Endodermal cell (in vitro differentiated cells): ENCODE measurements around the gene IRX6. TPM values are rescaled to one million over a fixed set of nuclear protein-coding genes. Genes with fewer than 3 reads are reported as not detected.
A peak's percentile ranks its signal among the peaks of the same experiment; 100 is the strongest.

ENCODE experiments used
- DNase-seq: peaks from one replicate; pipeline ENCODE4 v3.0.0-alpha.2; 2017
- H3K27ac ChIP-seq: 2 replicates; pipeline ENCODE4 v1.5.1; 2013; ENCODE audit warnings: mild to moderate bottlenecking, low read depth, low read length, moderate library complexity
- H3K27me3 ChIP-seq: 2 replicates; pipeline ENCODE4 v1.6.1; 2013; ENCODE audit warnings: mild to moderate bottlenecking, low read length, moderate library complexity; ENCODE audit not compliant: insufficient read depth, control insufficient read depth, poor library complexity, severe bottlenecking
- H3K36me3 ChIP-seq: 2 replicates; pipeline ENCODE4 v1.7.0; 2013; ENCODE audit warnings: mild to moderate bottlenecking, low read length, moderate library complexity; ENCODE audit not compliant: control insufficient read depth, insufficient read depth
- H3K4me1 ChIP-seq: one replicate; pipeline ENCODE4 v1.7.0; 2013; ENCODE audit warnings: low read length; ENCODE audit not compliant: control insufficient read depth, insufficient read depth
- H3K4me3 ChIP-seq: 2 replicates; pipeline ENCODE4 v1.5.1; 2013; ENCODE audit warnings: mild to moderate bottlenecking, low read length, moderate library complexity
- H3K9ac ChIP-seq: 2 replicates; pipeline ENCODE4 v1.6.1; 2013; ENCODE audit warnings: mild to moderate bottlenecking, low read length, moderate library complexity; ENCODE audit not compliant: poor library complexity, severe bottlenecking; ENCODE audit errors: extremely low read depth
- H3K9me3 ChIP-seq: 2 replicates; pipeline ENCODE4 v1.6.1; 2013; ENCODE audit warnings: mild to moderate bottlenecking, low read length, moderate library complexity; ENCODE audit not compliant: control insufficient read depth
- H3K27ac Mint-ChIP-seq: 2 replicates; pipeline ENCODE4 v1.8.0; 2020; ENCODE audit warnings: mixed read lengths
- H3K27me3 Mint-ChIP-seq: 2 replicates; pipeline ENCODE4 v1.8.0; 2021; ENCODE audit warnings: mild to moderate bottlenecking, mixed read lengths; ENCODE audit not compliant: insufficient read depth
- H3K36me3 Mint-ChIP-seq: 2 replicates; pipeline ENCODE4 v1.8.0; 2020; ENCODE audit warnings: low read depth, mixed read lengths
- H3K4me1 Mint-ChIP-seq: 2 replicates; pipeline ENCODE4 v1.8.0; 2020; ENCODE audit warnings: mixed read lengths
- H3K4me3 Mint-ChIP-seq: 2 replicates; pipeline ENCODE4 v1.8.0; 2020; ENCODE audit warnings: mild to moderate bottlenecking, moderate library complexity, mixed read lengths
- H3K9me3 Mint-ChIP-seq: 2 replicates; pipeline ENCODE4 v1.8.0; 2020; ENCODE audit warnings: mild to moderate bottlenecking, mixed read lengths
- WGBS, 2 experiments: methylation state at CpG; one replicate each; pipeline versions ENCODE4 v1.1.5 to v1.1.7; 2013; ENCODE audit warnings: missing lambda C conversion rate in 2 of 2, mixed read lengths in 1 of 2; ENCODE audit not compliant: insufficient coverage in 1 of 2, insufficient read length in 1 of 2; 5-methylcytosine and 5-hydroxymethylcytosine counted together
- total RNA-seq, 2 donors: library from RNA; stranded (reverse); fragmentation: NEBNext Ultra II Directional in 1 of 2; extraction: Animal tissue kit (Norgen Biotek cat#: 25700) in 1 of 2; gene quantifications; 2 replicates in 1 of 2; 3 replicates in 1 of 2; pipeline ENCODE4 v1.2.1, GENCODE V29; 2021
- TF ChIP-seq, protein P1 (sequence below): fragments of 200-600 bp; sonication (generic); conservative IDR thresholded peaks from 2 replicates; pipeline ENCODE4 v1.5.0; 2021; ENCODE audit warnings: antibody characterized with exemption, mild to moderate bottlenecking

IRX6 gene
- total RNA-seq, 2 donors from 2014 or later: 0.55 to 1.1 TPM

DNA sequence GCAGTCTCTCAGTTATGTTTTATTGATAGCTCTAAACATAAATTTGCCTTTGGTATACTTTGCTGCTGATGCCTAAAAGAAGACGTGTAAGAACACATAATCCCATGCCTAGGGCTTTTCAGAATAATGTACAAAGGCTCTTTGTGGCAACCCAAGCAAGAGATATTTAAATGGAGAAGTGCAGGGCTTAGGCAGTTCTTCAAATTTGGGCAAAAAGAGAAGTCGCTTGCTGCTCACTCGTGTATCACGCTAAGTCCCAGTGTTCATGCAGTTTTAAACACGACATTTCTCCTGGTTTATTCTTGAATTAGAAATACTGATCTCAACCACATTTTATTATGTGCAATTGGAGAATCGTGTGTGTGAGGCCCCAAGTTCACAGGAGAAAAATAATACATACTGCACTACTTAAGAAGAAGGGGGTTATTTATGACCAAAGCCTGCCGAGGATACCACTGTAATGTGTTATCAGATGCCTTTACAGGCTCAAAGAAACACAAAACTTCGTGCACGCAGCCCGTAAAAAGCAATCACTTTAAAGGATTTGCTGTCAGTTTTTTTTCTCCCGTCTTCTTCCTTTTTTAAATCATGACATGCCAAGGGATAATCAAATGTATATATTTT lies 22.5 kb upstream of the IRX6 start:
- H3K36me3 Mint-ChIP-seq: no peaks in the 10 kb centered on the region
- Histone ChIP-seq H3K36me3 (no peaks in the 10 kb centered on the region), H3K27me3 (peaks cover 4% of the 10 kb centered on the region), H3K4me3 (no peak overlapping the region), H3K9ac (no peak overlapping the region), H3K9me3 (peaks cover 4% of the 10 kb centered on the region), H3K27ac (no peak overlapping the region), H3K4me1 (no peaks in the 10 kb centered on the region)
- H3K27me3 Mint-ChIP-seq: peaks cover 10% of the 10 kb centered on the region
- TF ChIP-seq, protein P1, sequence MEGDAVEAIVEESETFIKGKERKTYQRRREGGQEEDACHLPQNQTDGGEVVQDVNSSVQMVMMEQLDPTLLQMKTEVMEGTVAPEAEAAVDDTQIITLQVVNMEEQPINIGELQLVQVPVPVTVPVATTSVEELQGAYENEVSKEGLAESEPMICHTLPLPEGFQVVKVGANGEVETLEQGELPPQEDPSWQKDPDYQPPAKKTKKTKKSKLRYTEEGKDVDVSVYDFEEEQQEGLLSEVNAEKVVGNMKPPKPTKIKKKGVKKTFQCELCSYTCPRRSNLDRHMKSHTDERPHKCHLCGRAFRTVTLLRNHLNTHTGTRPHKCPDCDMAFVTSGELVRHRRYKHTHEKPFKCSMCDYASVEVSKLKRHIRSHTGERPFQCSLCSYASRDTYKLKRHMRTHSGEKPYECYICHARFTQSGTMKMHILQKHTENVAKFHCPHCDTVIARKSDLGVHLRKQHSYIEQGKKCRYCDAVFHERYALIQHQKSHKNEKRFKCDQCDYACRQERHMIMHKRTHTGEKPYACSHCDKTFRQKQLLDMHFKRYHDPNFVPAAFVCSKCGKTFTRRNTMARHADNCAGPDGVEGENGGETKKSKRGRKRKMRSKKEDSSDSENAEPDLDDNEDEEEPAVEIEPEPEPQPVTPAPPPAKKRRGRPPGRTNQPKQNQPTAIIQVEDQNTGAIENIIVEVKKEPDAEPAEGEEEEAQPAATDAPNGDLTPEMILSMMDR: no peak
- no peak for DNase-seq
- peaks cover 4% of the 10 kb centered on the region for H3K4me1 Mint-ChIP-seq
- H3K27ac Mint-ChIP-seq: no peak overlapping the region
- no peak overlapping the region for H3K4me3 Mint-ChIP-seq
- WGBS, 2 experiments: 90 to 96% methylated on average over 11 of the region's 11 CpGs
- peaks cover 4% of the 10 kb centered on the region for H3K9me3 Mint-ChIP-seq

DNA sequence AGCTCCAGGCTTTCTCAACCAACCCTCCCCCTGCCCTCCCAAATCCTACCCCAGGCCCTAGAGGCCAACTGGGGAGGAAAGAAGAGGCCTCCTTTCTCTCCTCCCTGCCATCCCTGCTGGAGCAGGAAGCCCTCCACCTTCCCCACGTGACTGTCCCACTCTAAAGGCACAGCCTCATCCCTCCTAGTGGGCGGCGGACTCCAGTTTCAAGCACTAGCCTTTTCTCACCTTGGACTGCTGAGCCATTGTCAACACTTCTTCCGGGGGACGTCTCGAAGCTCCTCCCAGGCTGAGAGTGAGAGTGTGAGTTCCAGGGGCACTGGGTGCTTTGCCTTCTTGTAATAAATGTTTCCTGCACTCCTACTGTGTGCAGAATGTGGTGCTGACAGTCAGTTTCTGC lies 21.4 kb upstream of the IRX6 start:
- TF ChIP-seq, protein P1: no peak
- Mint-ChIP-seq H3K4me3 (no peak overlapping the region), H3K27me3 (peaks cover 10% of the 10 kb centered on the region), H3K36me3 (no peaks in the 10 kb centered on the region), H3K4me1 (peaks cover 4% of the 10 kb centered on the region), H3K27ac (no peak overlapping the region), H3K9me3 (peaks cover 1% of the 10 kb centered on the region)
- DNase-seq: peak; percentile 75
- no peaks in the 10 kb centered on the region for H3K9me3 ChIP-seq
- no peaks in the 10 kb centered on the region for H3K36me3 ChIP-seq
- no peak overlapping the region for H3K4me3 ChIP-seq
- no peak overlapping the region for H3K9ac ChIP-seq
- H3K27me3 ChIP-seq: peaks cover 5% of the 10 kb centered on the region
- no peaks in the 10 kb centered on the region for H3K4me1 ChIP-seq
- 40 to 42% methylated on average over 2 to 6 of the region's 6 CpGs for WGBS, 2 experiments
- H3K27ac ChIP-seq: no peak overlapping the region

- Histone ChIP-seq H3K9me3 (no peaks in the 10 kb centered on the region), H3K9ac (no peak overlapping the region), H3K36me3 (no peaks in the 10 kb centered on the region), H3K4me3 (no peak overlapping the region), H3K4me1 (no peaks in the 10 kb centered on the region), H3K27me3 (peaks cover 13% of the 10 kb centered on the region), H3K27ac (no peak overlapping the region)
- DNase-seq: no peak
- Mint-ChIP-seq H3K36me3 (no peaks in the 10 kb centered on the region), H3K27me3 (peaks cover 19% of the 10 kb centered on the region), H3K9me3 (no peaks in the 10 kb centered on the region), H3K4me3 (no peak overlapping the region), H3K4me1 (no peaks in the 10 kb centered on the region), H3K27ac (no peak overlapping the region)
- TF ChIP-seq, protein P1: no peak
- WGBS, 2 experiments: 89 to 94% methylated on average over 2 of the region's 2 CpGs
These were observed 15.0 kb upstream of the IRX6 start for GRCh38 chr16:55308973-55309372.
